Kidney epithelial cell (primary cell): ENCODE measurements around the gene CYBC1. TPM values are rescaled to one million over a fixed set of nuclear protein-coding genes. Genes with fewer than 3 reads are reported as not detected.
"Not testable (repeated sequence)": the region's sequence is repeated elsewhere in the genome, so short reads cannot be mapped to it uniquely, and the experiment has no call there.

Source experiments
- DNase-seq: peaks from one replicate; pipeline ENCODE4 v3.0.0-alpha.2; 2010; ENCODE audit warnings: low read depth
- H3K27me3 ChIP-seq: 2 replicates; pipeline ENCODE4 v1.6.0; 2011; ENCODE audit warnings: low read length; ENCODE audit not compliant: control insufficient read depth, insufficient read depth
- H3K36me3 ChIP-seq: 2 replicates; pipeline ENCODE4 v1.5.1; 2011; ENCODE audit warnings: low read length; ENCODE audit not compliant: control insufficient read depth, insufficient read depth
- H3K4me3 ChIP-seq: 2 replicates; pipeline ENCODE4 v1.5.1; 2011; ENCODE audit warnings: low read depth, mild to moderate bottlenecking, control low read depth, low read length
- total RNA-seq: library from RNA; depleted of rRNA; stranded (reverse); fragments of >200 nt; gene quantifications from 2 replicates; pipeline ENCODE4 v1.2.3, GENCODE V29; 2015
- TF ChIP-seq, protein P1 (sequence below): IDR thresholded peaks from 2 replicates; pipeline ENCODE4 v1.5.1; 2011; ENCODE audit warnings: mild to moderate bottlenecking, moderate library complexity, low read length, control low read depth, inconsistent platforms; ENCODE audit not compliant: insufficient read depth, poor library complexity, severe bottlenecking

Gene CYBC1
- total RNA-seq, 1 donor from 2014 or later: 76.0 TPM

GRCh38 chr17:82463925-82464566, 13.5 kb upstream of the CYBC1 start:
- Histone ChIP-seq H3K4me3 (no peak overlapping the region), H3K36me3 (peaks cover 5% of the 10 kb centered on the region), H3K27me3 (no peaks in the 10 kb centered on the region)
- no peak for DNase-seq
- TF ChIP-seq, protein P1, sequence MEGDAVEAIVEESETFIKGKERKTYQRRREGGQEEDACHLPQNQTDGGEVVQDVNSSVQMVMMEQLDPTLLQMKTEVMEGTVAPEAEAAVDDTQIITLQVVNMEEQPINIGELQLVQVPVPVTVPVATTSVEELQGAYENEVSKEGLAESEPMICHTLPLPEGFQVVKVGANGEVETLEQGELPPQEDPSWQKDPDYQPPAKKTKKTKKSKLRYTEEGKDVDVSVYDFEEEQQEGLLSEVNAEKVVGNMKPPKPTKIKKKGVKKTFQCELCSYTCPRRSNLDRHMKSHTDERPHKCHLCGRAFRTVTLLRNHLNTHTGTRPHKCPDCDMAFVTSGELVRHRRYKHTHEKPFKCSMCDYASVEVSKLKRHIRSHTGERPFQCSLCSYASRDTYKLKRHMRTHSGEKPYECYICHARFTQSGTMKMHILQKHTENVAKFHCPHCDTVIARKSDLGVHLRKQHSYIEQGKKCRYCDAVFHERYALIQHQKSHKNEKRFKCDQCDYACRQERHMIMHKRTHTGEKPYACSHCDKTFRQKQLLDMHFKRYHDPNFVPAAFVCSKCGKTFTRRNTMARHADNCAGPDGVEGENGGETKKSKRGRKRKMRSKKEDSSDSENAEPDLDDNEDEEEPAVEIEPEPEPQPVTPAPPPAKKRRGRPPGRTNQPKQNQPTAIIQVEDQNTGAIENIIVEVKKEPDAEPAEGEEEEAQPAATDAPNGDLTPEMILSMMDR: no peak

DNA sequence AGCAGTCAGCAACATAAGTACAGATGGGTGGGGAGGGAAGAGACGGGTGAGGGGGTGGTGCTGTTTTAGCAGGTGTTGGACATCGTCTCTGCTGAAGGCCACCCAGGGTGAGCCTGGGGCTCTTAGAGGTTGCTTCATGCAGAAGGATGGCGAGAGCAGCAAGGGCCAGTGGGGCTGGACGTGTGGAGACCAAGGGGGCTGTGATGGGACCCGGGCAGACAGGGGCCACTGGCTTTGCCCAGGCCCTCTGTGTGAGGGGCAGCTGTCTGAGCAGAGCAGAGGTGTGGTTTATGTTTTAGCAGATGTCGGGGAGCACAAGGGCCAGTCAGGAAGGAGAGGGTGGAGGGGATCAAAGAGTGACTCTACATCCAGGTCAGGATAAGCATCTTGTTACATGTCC, 12.8 kb upstream of the CYBC1 start:
- Histone ChIP-seq H3K36me3 (peaks cover 4% of the 10 kb centered on the region), H3K27me3 (no peaks in the 10 kb centered on the region), H3K4me3 (no peak overlapping the region)
- DNase-seq: no peak
- TF ChIP-seq, protein P1: no peak

GRCh38 chr17:82461827-82462524, 11.4 kb upstream of the CYBC1 start:
- Histone ChIP-seq H3K27me3 (no peaks in the 10 kb centered on the region), H3K36me3 (peaks cover 4% of the 10 kb centered on the region), H3K4me3 (no peak overlapping the region)
- DNase-seq: no peak
- TF ChIP-seq, protein P1: no peak

DNA sequence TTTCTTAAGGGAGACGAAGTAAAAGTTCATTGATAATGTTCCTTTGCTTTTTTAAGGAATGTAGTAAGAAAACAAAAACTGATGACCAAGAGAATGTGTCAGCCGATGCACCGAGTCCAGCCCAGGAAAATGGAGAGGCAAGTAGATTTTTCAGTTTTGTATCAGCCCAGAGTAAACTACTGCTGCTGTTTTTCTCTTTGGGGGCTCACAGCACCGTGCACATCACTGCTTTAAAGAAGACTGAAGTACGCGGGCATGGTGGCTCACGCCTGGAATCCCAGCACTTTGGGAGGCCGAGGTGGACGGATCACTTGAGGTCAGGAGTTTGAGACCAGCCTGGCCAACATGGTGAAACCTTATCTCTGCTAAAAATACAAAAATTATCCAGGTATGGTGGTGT, 9.4 kb upstream of the CYBC1 start:
- H3K4me3 ChIP-seq, H3K27me3 ChIP-seq, DNase-seq, H3K36me3 ChIP-seq: not testable (repeated sequence)

DNA sequence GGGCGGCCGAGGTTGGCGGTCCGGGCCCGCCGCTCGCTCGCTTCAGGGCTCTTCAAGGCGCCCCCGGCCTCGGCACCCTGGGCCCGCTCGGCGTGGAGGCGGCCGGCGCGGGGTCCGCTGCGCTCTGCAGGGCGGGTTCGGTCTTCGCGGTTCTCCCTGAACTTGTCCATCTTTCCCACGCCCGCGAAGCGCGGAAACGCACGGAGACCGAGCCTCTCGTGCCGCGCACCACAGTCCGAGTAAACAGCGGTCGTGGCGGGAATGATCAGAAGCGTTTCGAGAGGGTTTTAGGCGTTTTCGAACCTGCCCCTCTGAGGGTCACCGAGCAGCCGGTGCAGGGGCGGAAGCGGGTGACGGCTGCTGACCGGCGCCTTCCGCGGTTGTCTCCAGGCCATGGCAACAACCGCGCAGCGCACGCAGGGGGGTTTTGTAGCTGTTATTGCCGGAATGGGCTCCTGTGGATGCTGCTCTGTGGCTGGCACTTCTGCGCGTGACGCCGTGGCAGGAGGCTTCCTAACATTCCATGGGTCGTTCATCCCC, 8.4 kb upstream of the CYBC1 start:
- DNase-seq: no peak
- peak overlapping the region; percentile 91 for H3K4me3 ChIP-seq
- TF ChIP-seq, protein P1: no peak
- H3K27me3 ChIP-seq: no peaks in the 10 kb centered on the region
- H3K36me3 ChIP-seq: peaks cover 2% of the 10 kb centered on the region

- TF ChIP-seq, protein P1: no peak
- Histone ChIP-seq H3K27me3 (no peaks in the 10 kb centered on the region), H3K36me3 (no peaks in the 10 kb centered on the region), H3K4me3 (peak within 1 kb of the TSS; percentile 91)
- DNase-seq: peak; percentile 87
Measured at GRCh38 chr17:82458179-82458884, 7.8 kb upstream of the CYBC1 start, which contains the start of gene NARF. NARF (plus strand) TSS chr17:82458741; CDS start chr17:82458804, 63 bp downstream.
